Fibroblast of villous mesenchyme (primary cell): Measurements from ENCODE around the gene WDR70. TPM values are rescaled to one million over a fixed set of nuclear protein-coding genes. Genes with fewer than 3 reads are reported as not detected.

Source experiments
- DNase-seq: peaks from one replicate; pipeline ENCODE4 v3.0.0-alpha.2; 2010; ENCODE audit warnings: low read depth
- H3K4me3 ChIP-seq: 2 replicates; pipeline ENCODE4 v1.5.1; 2011; ENCODE audit warnings: low read depth, mild to moderate bottlenecking, low read length
- CTCF ChIP-seq: IDR thresholded peaks from 2 replicates; pipeline ENCODE4 v1.5.1; 2012; ENCODE audit warnings: low read depth, mild to moderate bottlenecking, low read length; ENCODE audit not compliant: insufficient read depth
- total RNA-seq: library from RNA; depleted of rRNA; stranded (reverse); fragments of >200 nt; gene quantifications from 2 replicates; pipeline ENCODE4 v1.2.3, GENCODE V29; 2012

WDR70 gene
- total RNA-seq, 1 donor, result 29.4 TPM

GRCh38 chr5:37723162-37723961 lies 344.2 kb downstream of the WDR70 start:
- peak; percentile 62 for TF ChIP-seq CTCF
- DNase-seq, result no peak
- no peak overlapping the region for H3K4me3 ChIP-seq

DNA sequence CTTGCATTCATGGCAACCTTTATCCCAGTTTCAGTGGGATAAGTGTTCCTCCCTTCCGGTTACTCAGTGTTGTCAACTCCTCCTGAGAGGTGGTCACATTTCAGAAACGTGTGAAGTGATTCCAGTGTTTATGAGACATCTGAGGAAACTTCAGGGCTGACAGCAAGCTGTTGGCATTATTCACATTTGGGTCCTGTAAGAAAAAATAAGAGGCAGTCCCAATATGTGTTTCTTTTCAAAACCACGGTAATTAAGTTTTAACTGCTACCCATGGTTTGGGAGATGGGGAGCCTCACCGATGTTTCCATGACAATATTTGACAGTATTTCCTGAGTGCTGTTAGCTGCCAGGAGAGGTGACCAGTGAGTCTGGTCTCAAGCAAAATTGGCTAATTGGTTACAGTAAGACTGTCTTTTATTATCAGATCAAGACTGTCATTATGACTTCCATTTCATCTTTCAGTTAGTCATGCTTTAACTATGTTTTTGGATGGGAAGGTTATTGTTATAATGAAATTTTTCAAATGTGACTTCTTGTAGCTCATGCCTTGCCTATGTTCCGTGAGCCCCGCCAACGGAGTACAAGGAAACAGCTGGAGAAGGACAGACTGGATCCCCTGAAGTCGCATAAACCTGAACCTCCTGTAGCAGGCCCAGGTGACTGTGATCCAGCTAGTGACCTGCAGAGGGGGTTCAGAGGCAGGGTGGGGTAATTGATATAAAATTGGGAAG lies 345.4 kb downstream of the WDR70 start:
- DNase-seq, result no peak
- H3K4me3 ChIP-seq, result no peak overlapping the region
- no peak for TF ChIP-seq CTCF

GRCh38 chr5:37725185-37725584 lies 346.1 kb downstream of the WDR70 start:
- no peak for TF ChIP-seq CTCF
- DNase-seq, result no peak
- H3K4me3 ChIP-seq, result no peak overlapping the region

DNA sequence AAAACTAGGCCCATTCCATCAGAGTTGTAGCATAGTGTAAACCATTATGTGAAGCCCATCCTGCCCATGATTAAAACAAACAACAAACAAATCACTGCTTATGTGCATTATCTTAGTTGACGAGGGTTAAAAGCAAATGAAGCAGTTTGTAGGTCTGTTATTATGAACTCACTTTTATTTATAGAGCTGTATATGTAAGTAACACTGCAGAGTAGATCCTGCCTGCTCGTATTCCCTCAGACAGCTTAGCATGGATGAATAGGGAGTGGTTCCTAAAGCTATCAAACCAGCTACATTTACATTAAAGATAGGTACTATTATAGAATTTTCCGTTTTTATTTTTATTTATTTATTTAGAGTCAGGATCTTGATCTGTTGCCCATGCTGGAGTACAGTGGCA lies 348.1 kb downstream of the WDR70 start:
- no peak for TF ChIP-seq CTCF
- DNase-seq, result no peak
- no peak overlapping the region for H3K4me3 ChIP-seq

GRCh38 chr5:37730896-37731455 lies 351.9 kb downstream of the WDR70 start:
- no peak for DNase-seq
- no peak overlapping the region for H3K4me3 ChIP-seq
- TF ChIP-seq CTCF, result no peak

GRCh38 chr5:37734114-37734513 lies 355.0 kb downstream of the WDR70 start:
- no peak for DNase-seq
- no peak for TF ChIP-seq CTCF
- H3K4me3 ChIP-seq, result no peak overlapping the region
